Tongue (tissue), 3 donors: ENCODE results near the gene TRIM14. TPM values are rescaled to one million over a fixed set of nuclear protein-coding genes. Genes with fewer than 3 reads are reported as not detected.
A peak's percentile ranks its signal among the peaks of the same experiment; 100 is the strongest.
"Not testable (repeated sequence)": the region's sequence is repeated elsewhere in the genome, so short reads cannot be mapped to it uniquely, and the experiment has no call there.

Source experiments
- DNase-seq: peaks from one replicate; pipeline ENCODE4 v3.0.0-alpha.2; 2015
- small RNA-seq: library from RNA; depleted of rRNA; stranded (forward); fragments of <200 nt; gene quantifications from one replicate; pipeline ENCODE3, GENCODE V24; 2014; ENCODE audit warnings: low replicate concordance
- total RNA-seq: library from RNA; depleted of rRNA; stranded (reverse); fragments of >200 nt; gene quantifications from one replicate; pipeline ENCODE4 v1.2.3, GENCODE V29; 2014

Gene TRIM14
- total RNA-seq, 1 donor from 2014 or later, result 4.3 TPM

- DNase-seq, result no peak
Measured at GRCh38 chr9:98047002-98047401, 72.0 kb downstream of the TRIM14 start.

GRCh38 chr9:98046180-98046543 lies 72.9 kb downstream of the TRIM14 start:
- no peak for DNase-seq

- no peak for DNase-seq
Measured at GRCh38 chr9:98045234-98046179, 73.5 kb downstream of the TRIM14 start.

GRCh38 chr9:98043915-98044314 lies 75.1 kb downstream of the TRIM14 start:
- DNase-seq, result no peak

- no peak for DNase-seq
Measured at GRCh38 chr9:98040212-98040611, 78.8 kb downstream of the TRIM14 start.

GRCh38 chr9:98039607-98040017 lies 79.4 kb downstream of the TRIM14 start:
- DNase-seq, result no peak

GRCh38 chr9:98038958-98039357 lies 80.1 kb downstream of the TRIM14 start:
- no peak for DNase-seq

GRCh38 chr9:98037357-98037756 lies 81.7 kb downstream of the TRIM14 start:
- peak; percentile 37 for DNase-seq

- peak; percentile 91 for DNase-seq
Measured at GRCh38 chr9:98034593-98035546, 84.2 kb downstream of the TRIM14 start.

GRCh38 chr9:98031935-98032334 lies 87.1 kb downstream of the TRIM14 start:
- DNase-seq, result no peak

GRCh38 chr9:98031169-98031568 lies 87.9 kb downstream of the TRIM14 start:
- DNase-seq, result no peak

GRCh38 chr9:98024702-98025101 lies 94.3 kb downstream of the TRIM14 start:
- no peak for DNase-seq

- no peak for DNase-seq
Measured at GRCh38 chr9:98022447-98022846, 96.6 kb downstream of the TRIM14 start.

GRCh38 chr9:98021306-98022040 lies 97.5 kb downstream of the TRIM14 start:
- DNase-seq, result no peak

GRCh38 chr9:98020476-98021145 lies 98.4 kb downstream of the TRIM14 start:
- DNase-seq, result no peak

- not testable (repeated sequence) for DNase-seq
Measured at GRCh38 chr9:98019869-98020268, 99.2 kb downstream of the TRIM14 start.

Small RNAs within 50 kb of the gene (small RNA-seq; reads per million reads assigned to genes)
- gene RF00017, result not detected
- not detected for gene RNU6-918P

Other genes with a start within 250 kb of the TRIM14 start
- gene TRMO, start 196.7 kb downstream of the TRIM14 start, total RNA-seq, result 13.7 TPM
- gene HEMGN, start 181.1 kb downstream of the TRIM14 start, total RNA-seq, result 4.1 TPM
- 15.8 TPM for gene ANP32B, start 135.9 kb downstream of the TRIM14 start, total RNA-seq
- 40.3 TPM for gene NANS, start 62.5 kb downstream of the TRIM14 start, total RNA-seq
- 2.9 TPM for gene CORO2A, start 73.4 kb upstream of the TRIM14 start, total RNA-seq
- 10.3 TPM for gene TBC1D2, start 136.4 kb upstream of the TRIM14 start, total RNA-seq